ENCODE results near the gene DOCK11. TPM values are rescaled to one million over a fixed set of nuclear protein-coding genes. Genes with fewer than 3 reads are reported as not detected.
"Not testable (repeated sequence)": the region's sequence is repeated elsewhere in the genome, so short reads cannot be mapped to it uniquely, and the experiment has no call there.

DOCK11 gene
- total and polyA plus RNA-seq, 2 donors (not counting 3 experiments of a cell fraction or from before 2014, with no cell fraction given): 0.37 to 0.86 TPM

DNA sequence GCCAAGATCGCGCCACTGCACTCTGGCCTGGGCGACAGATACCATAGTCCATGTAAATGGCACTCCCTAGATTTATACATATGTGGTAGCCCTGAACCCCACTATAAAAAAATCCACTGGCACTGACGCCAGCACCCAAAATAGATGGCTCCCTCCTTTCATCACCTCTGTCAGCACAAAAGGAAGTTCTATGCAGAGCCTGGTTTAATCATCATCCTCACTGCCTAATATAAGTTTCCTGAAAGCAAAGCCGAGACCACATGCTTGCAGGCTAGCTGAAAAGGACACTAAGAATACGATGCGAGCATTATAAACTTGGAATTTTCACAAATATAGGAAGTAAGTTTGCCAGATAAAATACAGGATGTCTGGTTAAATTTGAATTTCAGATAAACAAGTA lies 27.5 kb upstream of the DOCK11 start:
- no peak for TF ChIP-seq EZH2 (IDR thresholded peaks at IDR 0.05; ENCODE audit: borderline replicate concordance, low read depth, low read length, severe bottlenecking)
- TF ChIP-seq, protein P1, sequence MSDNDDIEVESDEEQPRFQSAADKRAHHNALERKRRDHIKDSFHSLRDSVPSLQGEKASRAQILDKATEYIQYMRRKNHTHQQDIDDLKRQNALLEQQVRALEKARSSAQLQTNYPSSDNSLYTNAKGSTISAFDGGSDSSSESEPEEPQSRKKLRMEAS (IDR thresholded peaks at IDR 0.05; ENCODE audit: insufficient read depth, insufficient read length): no peak
- TF ChIP-seq POLR2AphosphoS5 (IDR thresholded peaks at IDR 0.05; ENCODE audit: insufficient read depth, low read depth, low read length): no peak
- no peak for TF ChIP-seq JUN (IDR thresholded peaks at IDR 0.05; ENCODE audit: borderline replicate concordance, insufficient read depth, insufficient read length, low read depth)
- TF ChIP-seq POLR2A (IDR thresholded peaks at IDR 0.05; ENCODE audit: low read depth, low read length): no peak
- TF ChIP-seq, protein P2, sequence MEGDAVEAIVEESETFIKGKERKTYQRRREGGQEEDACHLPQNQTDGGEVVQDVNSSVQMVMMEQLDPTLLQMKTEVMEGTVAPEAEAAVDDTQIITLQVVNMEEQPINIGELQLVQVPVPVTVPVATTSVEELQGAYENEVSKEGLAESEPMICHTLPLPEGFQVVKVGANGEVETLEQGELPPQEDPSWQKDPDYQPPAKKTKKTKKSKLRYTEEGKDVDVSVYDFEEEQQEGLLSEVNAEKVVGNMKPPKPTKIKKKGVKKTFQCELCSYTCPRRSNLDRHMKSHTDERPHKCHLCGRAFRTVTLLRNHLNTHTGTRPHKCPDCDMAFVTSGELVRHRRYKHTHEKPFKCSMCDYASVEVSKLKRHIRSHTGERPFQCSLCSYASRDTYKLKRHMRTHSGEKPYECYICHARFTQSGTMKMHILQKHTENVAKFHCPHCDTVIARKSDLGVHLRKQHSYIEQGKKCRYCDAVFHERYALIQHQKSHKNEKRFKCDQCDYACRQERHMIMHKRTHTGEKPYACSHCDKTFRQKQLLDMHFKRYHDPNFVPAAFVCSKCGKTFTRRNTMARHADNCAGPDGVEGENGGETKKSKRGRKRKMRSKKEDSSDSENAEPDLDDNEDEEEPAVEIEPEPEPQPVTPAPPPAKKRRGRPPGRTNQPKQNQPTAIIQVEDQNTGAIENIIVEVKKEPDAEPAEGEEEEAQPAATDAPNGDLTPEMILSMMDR (IDR thresholded peaks at IDR 0.05; ENCODE audit: extremely low read depth in 1 of 2, insufficient read depth in 1 of 2, low read depth in 1 of 2, low read length in 2 of 2): no peak
- no peak for TF ChIP-seq MYC (IDR thresholded peaks at IDR 0.05; ENCODE audit: low read depth, low read length)
- Histone ChIP-seq H3K27ac (ENCODE audit: insufficient read depth, low read depth, low read length) (no peak overlapping the region), H3K4me1 (ENCODE audit: control insufficient read depth, extremely low read depth, insufficient read depth, low read length) (no peaks in the 10 kb centered on the region), H4K20me1 (replicated peaks; ENCODE audit: control insufficient read depth, extremely low read depth, insufficient read depth, low read length) (no peaks in the 10 kb centered on the region), H3K9ac (replicated peaks; ENCODE audit: extremely low read depth, insufficient read depth, low read length) (no peak overlapping the region), H3K79me2 (ENCODE audit: control insufficient read depth, insufficient read depth, low read length) (no peaks in the 10 kb centered on the region), H3K36me3 (ENCODE audit: control insufficient read depth in 2 of 2, extremely low read depth in 1 of 2, insufficient read depth in 2 of 2, low read length in 2 of 2) (no peaks in the 10 kb centered on the region), H3K4me2 (ENCODE audit: insufficient read depth, low read length) (no peak overlapping the region), H2AFZ (ENCODE audit: low read depth, low read length) (no peak overlapping the region), H3K9me3 (replicated peaks; ENCODE audit: control insufficient read depth, insufficient read depth, low read length) (no peaks in the 10 kb centered on the region), H3K27me3 (ENCODE audit: control insufficient read depth in 2 of 2, insufficient read depth in 2 of 2, low read length in 2 of 2) (no peaks in the 10 kb centered on the region), H3K9me1 (replicated peaks; ENCODE audit: control insufficient read depth, extremely low read depth, insufficient read depth, low read length) (no peaks in the 10 kb centered on the region), H3K4me3 (replicated peaks in 1 of 3; ENCODE audit: insufficient read depth in 1 of 3, low read depth in 1 of 3, low read length in 3 of 3) (no peak overlapping the region)
- no peak for DNase-seq (ENCODE audit: low read depth, low spot score)
- dilution Hi-C loops (cut with MboI; ENCODE audit: extremely low pct_ligation_motif_present, low sequenced_read_pairs): no loop called here
- ChIA-PET POLR2A (no interaction called here), CTCF (interaction anchor here (0.9 kb wide), 1 partner anchor 9 kb away, joined by 4 read pairs; no protein-coding TSS in a partner anchor)
- intact Hi-C loops (cut with micrococcal nuclease): no loop called here
- BruUV-seq (replicated peaks): no TSS peak
- peak; percentile 71 for FAIRE-seq

DNA sequence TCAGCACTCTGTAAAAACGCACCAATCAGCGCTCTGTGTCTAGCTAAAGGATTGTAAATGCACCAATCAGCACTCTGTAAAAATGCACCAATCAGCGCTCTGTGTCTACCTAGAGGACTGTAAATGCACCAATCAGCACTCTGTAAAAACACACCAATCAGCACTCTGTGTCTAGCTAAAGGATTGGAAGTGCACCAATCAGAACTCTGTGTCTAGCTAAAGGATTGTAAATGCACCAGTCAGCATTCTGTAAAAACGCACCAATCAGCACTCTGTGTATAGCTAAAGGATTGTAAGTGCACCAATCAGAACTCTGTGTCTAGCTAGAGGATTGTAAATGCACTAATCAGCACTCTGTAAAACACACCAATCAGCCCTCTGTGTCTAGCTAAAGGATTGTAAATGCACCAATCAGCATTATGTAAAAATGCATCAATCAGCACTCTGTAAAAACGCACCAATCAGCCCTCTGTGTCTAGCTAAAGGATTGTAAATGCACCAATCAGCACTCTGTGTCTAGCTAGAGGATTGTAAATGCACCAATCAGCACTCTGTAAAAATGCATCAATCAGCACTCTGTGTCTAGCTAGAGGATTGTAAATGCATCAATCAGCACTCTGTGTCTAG lies 24.8 kb upstream of the DOCK11 start:
- H3K4me1 ChIP-seq (ENCODE audit: control insufficient read depth, extremely low read depth, insufficient read depth, low read length); H4K20me1 ChIP-seq (replicated peaks; ENCODE audit: control insufficient read depth, extremely low read depth, insufficient read depth, low read length); H3K4me3 ChIP-seq (replicated peaks in 1 of 3; ENCODE audit: insufficient read depth in 1 of 3, low read depth in 1 of 3, low read length in 3 of 3); H2AFZ ChIP-seq (ENCODE audit: low read depth, low read length); H3K27me3 ChIP-seq (ENCODE audit: control insufficient read depth in 2 of 2, insufficient read depth in 2 of 2, low read length in 2 of 2); H3K4me2 ChIP-seq (ENCODE audit: insufficient read depth, low read length); DNase-seq (ENCODE audit: low read depth, low spot score); H3K9me1 ChIP-seq (replicated peaks; ENCODE audit: control insufficient read depth, extremely low read depth, insufficient read depth, low read length); H3K9ac ChIP-seq (replicated peaks; ENCODE audit: extremely low read depth, insufficient read depth, low read length); intact Hi-C loops (cut with micrococcal nuclease); POLR2A ChIA-PET; dilution Hi-C loops (cut with MboI; ENCODE audit: extremely low pct_ligation_motif_present, low sequenced_read_pairs); H3K27ac ChIP-seq (ENCODE audit: insufficient read depth, low read depth, low read length); H3K36me3 ChIP-seq (ENCODE audit: control insufficient read depth in 2 of 2, extremely low read depth in 1 of 2, insufficient read depth in 2 of 2, low read length in 2 of 2); H3K79me2 ChIP-seq (ENCODE audit: control insufficient read depth, insufficient read depth, low read length); FAIRE-seq; BruUV-seq (replicated peaks); H3K9me3 ChIP-seq (replicated peaks; ENCODE audit: control insufficient read depth, insufficient read depth, low read length): not testable (repeated sequence)
- CTCF ChIA-PET: interaction anchor here (2.1 kb wide), 1 partner anchor 11 kb away, joined by 10 read pairs; no protein-coding TSS in a partner anchor
